Measurements from ENCODE around the gene AADACL4. TPM values are rescaled to one million over a fixed set of nuclear protein-coding genes. Genes with fewer than 3 reads are reported as not detected.

Gene AADACL4
- total and polyA plus RNA-seq, 2 of the 8 experiments (the other 6 are each of a cell fraction or from before 2014, with no cell fraction given): 0.08 TPM; not detected in 1

DNA sequence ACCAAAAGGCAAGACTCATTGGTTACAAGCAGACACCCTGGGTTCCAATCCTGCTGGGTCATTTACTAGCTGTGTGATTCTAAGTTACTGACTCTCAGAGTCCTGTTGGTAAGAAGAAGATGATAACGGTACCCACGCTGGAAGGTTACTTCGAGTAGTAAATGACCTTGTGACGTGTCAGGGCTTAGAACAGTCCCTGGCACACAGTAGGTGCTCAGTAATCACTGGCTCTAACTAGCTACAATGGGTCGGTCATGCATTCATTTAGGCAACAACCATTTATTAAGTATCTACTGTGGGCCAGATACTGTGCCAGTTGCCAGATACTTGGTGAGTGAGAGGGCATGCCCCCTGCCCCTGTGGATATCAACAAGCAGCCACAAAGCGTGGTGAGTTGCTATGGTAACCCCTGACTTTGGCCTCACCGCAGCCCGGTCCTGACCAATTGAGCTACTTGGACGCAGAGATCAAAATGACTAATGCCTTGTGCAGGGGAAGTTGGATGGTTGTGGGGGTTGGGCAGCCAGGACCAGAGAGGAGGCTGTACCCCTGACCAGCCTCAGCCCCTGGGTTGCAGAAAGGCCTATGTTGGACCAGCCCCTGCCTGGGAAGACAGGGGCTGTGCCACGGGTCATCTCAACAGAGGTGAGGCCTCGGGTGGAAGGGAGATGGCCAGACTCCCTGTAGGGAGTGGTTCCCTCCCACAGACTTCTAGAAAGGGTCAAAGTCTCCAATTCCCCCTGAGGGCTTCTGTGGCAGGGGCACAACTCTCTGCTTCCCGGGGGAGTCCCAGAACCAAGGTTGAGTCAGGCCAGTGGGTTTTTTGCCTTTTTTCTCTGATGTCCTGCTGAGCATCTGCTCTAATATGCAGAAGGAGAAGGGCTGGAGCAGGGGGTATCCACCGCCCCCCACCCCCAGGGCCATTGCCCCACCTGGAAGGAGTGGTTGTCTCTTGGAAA is 41.9 kb upstream of the AADACL4 start:
- CTCF ChIA-PET (ENCODE audit: partially characterized antibody): interaction anchor here (0.7 to 9.4 kb wide), 28 partner anchors 8 to 266 kb away, joined by 3 to 130 read pairs (median 4); partner anchors contain the start of genes AADACL4 and DHRS3
- Histone ChIP-seq H3K23me2 (ENCODE audit: low read depth, low read length) (no peaks in the 10 kb centered on the region), H3K79me1 (ENCODE audit: low read depth, low read length) (peaks cover 3% of the 10 kb centered on the region; the same call in 1 of the 2 replicates), H3K9me3 (ENCODE audit: insufficient read depth in 2 of 2, low read depth in 1 of 2, low read length in 1 of 2) (peaks cover 0 to 2% of the 10 kb centered on the region in 2 experiments; a peak in 1 of 4 replicates), H3K18ac (ENCODE audit: extremely low read depth, low read length) (no peak overlapping the region), H2BK120ac (replicated peaks; ENCODE audit: low read depth, low read length) (no peak overlapping the region), H2BK5ac (ENCODE audit: low read depth, low read length) (no peak overlapping the region), H3K4me2 (ENCODE audit: insufficient read depth in 1 of 2, low read depth in 2 of 2, low read length in 2 of 2) (peak overlapping the region in 1 of 2 experiments; percentile 28; a peak in 1 of 4 replicates), H2BK20ac (ENCODE audit: low read length) (no peak overlapping the region), H2BK12ac (ENCODE audit: low read depth, low read length) (no peak overlapping the region), H3K79me2 (ENCODE audit: control insufficient read depth in 1 of 2, insufficient read depth in 2 of 2, low read length in 2 of 2) (peaks cover 0 to 73% of the 10 kb centered on the region in 2 experiments; a peak in 3 of 4 replicates), H3K9ac (replicated peaks in 1 of 4; ENCODE audit: extremely low read depth in 1 of 4, low read depth in 3 of 4, low read length in 3 of 4) (no peak overlapping the region; a peak in 1 of 7 replicates), H3K4me1 (replicated peaks in 1 of 4; ENCODE audit: control insufficient read depth in 3 of 4, insufficient read depth in 4 of 4, low read length in 3 of 4) (peaks cover 11 to 28% (median 15%) of the 10 kb centered on the region in 4 experiments), H4K20me1 (replicated peaks in 1 of 2; ENCODE audit: control insufficient read depth in 1 of 2, insufficient read depth in 2 of 2, low read length in 2 of 2) (peaks cover 22 to 30% of the 10 kb centered on the region in 2 experiments), H2AFZ (ENCODE audit: low read length) (no peak overlapping the region), H3K36me3 (ENCODE audit: control insufficient read depth in 2 of 4, insufficient read depth in 4 of 4, low read length in 3 of 4) (peaks cover 0 to 14% (median 0%) of the 10 kb centered on the region in 4 experiments; a peak in 1 of 8 replicates), H3K4ac (replicated peaks; ENCODE audit: insufficient read length, low read depth, low read length) (no peak overlapping the region), H3K27ac (ENCODE audit: low read depth, low read length) (no peak overlapping the region), H3K27me3 (replicated peaks in 1 of 4; ENCODE audit: control insufficient read depth in 3 of 4, extremely low read depth in 1 of 4, insufficient read depth in 3 of 4, low read length in 3 of 4) (no peaks in the 10 kb centered on the region), H3K23ac (ENCODE audit: insufficient read length) (no peak overlapping the region), H4K91ac (replicated peaks; ENCODE audit: insufficient read length, low read length) (no peak overlapping the region), H3K56ac (replicated peaks; ENCODE audit: insufficient read length, low read depth, low read length) (no peak overlapping the region), H2AK5ac (ENCODE audit: low read depth, low read length) (no peak overlapping the region), H3K14ac (ENCODE audit: insufficient read length) (no peak overlapping the region), H3K4me3 (ENCODE audit: extremely low read depth in 1 of 4, insufficient read depth in 2 of 4, low read depth in 3 of 4, low read length in 4 of 4) (no peak overlapping the region), H4K8ac (ENCODE audit: extremely low read depth, insufficient read depth, low read length) (no peak overlapping the region), H2BK15ac (ENCODE audit: low read length) (no peak overlapping the region), H4K5ac (ENCODE audit: insufficient read length, low read depth, low read length) (no peak overlapping the region)
- DNase-seq (ENCODE audit: low read depth in 1 of 2, low spot score in 2 of 2) (no peak), FAIRE-seq (no peak)
- POLR2A ChIA-PET (ENCODE audit: partially characterized antibody): interaction anchor here (1.0 to 7.3 kb wide), 5 partner anchors 15 to 34 kb away, joined by 3 to 107 read pairs (median 3); partner anchors contain the start of gene DHRS3
- 73% methylated on average over 13 of the region's 13 CpGs; no CpG with 5 or more reads in 1 of the 2 experiments for whole genome bisulfite sequencing, 2 experiments (ENCODE audit: extremely low coverage in 1 of 2, insufficient coverage in 1 of 2, insufficient read length in 1 of 2, insufficient replicate concordance in 2 of 2, low coverage in 1 of 2, low lambda C conversion rate in 2 of 2, missing lambda C conversion rate in 1 of 2)
- TF ChIP-seq POLR2A (IDR thresholded peaks at IDR 0.05; ENCODE audit: control extremely low read depth in 1 of 2, low read depth in 2 of 2, low read length in 2 of 2) (no peak), JUN (IDR thresholded peaks at IDR 0.05; ENCODE audit: low read depth, low read length) (no peak), SP2 (IDR thresholded peaks at IDR 0.05; ENCODE audit: low read length) (no peak), SUZ12 (IDR thresholded peaks at IDR 0.05; ENCODE audit: low read length) (no peak), CREB1 (IDR thresholded peaks at IDR 0.05) (no peak), NANOG (IDR thresholded peaks at IDR 0.05; ENCODE audit: insufficient read depth, low read depth, low read length, poor library complexity, severe bottlenecking) (no peak), KDM4A (IDR thresholded peaks at IDR 0.05; ENCODE audit: low read depth, low read length, severe bottlenecking) (no peak)

Data from H1 (cell line).